ENCODE data around the gene AFAP1L2.

AFAP1L2 gene

DNA sequence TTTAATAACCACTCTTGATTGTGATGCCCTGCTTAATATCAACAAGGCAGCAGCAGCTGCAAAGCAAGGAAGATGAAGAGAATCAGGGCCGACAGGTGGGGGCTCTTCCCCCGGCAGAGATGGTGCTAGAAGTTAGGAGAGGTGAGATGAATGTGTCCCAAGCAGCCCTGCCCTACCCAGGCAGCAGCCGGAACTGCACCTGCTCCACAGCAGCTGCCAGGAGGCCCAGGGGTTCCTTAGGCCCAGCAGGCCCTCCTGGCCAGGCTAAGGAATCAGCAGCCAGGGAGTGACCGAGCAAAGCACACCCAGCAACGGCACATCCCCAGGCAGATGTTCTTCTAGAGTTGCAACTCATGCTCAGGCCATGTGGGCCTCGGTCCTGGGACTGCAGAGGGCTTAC lies 17.9 kb downstream of the AFAP1L2 start:
- H3K27ac ChIP-seq = no peak overlapping the region
- TF ChIP-seq, protein P1, sequence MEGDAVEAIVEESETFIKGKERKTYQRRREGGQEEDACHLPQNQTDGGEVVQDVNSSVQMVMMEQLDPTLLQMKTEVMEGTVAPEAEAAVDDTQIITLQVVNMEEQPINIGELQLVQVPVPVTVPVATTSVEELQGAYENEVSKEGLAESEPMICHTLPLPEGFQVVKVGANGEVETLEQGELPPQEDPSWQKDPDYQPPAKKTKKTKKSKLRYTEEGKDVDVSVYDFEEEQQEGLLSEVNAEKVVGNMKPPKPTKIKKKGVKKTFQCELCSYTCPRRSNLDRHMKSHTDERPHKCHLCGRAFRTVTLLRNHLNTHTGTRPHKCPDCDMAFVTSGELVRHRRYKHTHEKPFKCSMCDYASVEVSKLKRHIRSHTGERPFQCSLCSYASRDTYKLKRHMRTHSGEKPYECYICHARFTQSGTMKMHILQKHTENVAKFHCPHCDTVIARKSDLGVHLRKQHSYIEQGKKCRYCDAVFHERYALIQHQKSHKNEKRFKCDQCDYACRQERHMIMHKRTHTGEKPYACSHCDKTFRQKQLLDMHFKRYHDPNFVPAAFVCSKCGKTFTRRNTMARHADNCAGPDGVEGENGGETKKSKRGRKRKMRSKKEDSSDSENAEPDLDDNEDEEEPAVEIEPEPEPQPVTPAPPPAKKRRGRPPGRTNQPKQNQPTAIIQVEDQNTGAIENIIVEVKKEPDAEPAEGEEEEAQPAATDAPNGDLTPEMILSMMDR (conservative IDR thresholded peaks at IDR 0.05; ENCODE audit: low read depth) = no peak
- CTCF ChIA-PET = interaction anchor here (0.8 kb wide), 1 partner anchor 80 kb away, joined by 3 read pairs; no protein-coding TSS in a partner anchor
- POLR2A ChIA-PET (ENCODE audit: low non-redundant PET) = no interaction called here
- DNase-seq (ENCODE audit: low spot score) = no peak

DNA sequence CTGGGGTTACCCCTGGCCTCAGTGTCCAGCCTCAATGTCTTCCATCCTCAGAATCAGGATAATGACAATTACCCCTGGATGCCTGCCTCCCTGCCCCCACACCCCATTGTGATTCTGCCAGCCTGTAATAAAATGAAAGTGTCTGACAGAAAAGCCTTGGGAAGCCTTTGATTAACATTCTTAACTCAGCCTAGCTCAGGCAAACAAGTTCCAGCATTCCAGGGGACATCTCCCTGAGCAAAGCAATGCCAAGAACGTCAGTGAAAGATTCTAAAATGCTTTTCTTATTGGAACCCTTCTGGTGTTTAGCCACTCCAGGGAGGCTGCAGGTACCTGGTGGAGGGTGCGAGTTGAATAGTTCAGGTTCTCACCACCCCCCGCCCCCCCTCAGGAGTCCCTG lies 18.7 kb downstream of the AFAP1L2 start:
- no peak for DNase-seq (ENCODE audit: low spot score)
- no peak overlapping the region for H3K27ac ChIP-seq
- ChIA-PET POLR2A (ENCODE audit: low non-redundant PET) (no interaction called here), CTCF (interaction anchor here (0.8 kb wide), 1 partner anchor 14 kb away, joined by 4 read pairs; no protein-coding TSS in a partner anchor)
- TF ChIP-seq, protein P1 (conservative IDR thresholded peaks at IDR 0.05; ENCODE audit: low read depth) = no peak

DNA sequence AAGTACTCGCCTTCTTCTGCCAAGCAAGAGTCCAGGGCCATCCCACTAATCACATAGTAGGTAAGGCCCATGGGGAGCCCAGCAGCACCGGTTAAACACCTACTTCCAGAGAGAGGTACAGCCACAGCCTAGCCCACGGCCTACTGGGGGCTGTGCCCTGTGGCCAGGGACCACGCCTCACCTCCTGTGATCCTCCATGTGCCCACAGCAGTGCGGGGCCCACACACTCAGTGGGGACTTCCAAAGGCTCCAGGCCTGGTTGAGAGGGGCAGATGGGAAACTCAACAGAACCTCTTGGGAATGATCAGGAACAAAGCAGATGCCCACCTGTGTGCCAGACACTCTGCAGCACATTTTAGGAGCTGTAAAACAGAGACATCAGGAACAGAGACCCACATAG lies 19.7 kb downstream of the AFAP1L2 start:
- no peak for DNase-seq (ENCODE audit: low spot score)
- CTCF ChIA-PET = no interaction called here
- TF ChIP-seq, protein P1 (conservative IDR thresholded peaks at IDR 0.05; ENCODE audit: low read depth) = no peak
- no peak overlapping the region for H3K27ac ChIP-seq
- POLR2A ChIA-PET (ENCODE audit: low non-redundant PET) = no interaction called here

DNA sequence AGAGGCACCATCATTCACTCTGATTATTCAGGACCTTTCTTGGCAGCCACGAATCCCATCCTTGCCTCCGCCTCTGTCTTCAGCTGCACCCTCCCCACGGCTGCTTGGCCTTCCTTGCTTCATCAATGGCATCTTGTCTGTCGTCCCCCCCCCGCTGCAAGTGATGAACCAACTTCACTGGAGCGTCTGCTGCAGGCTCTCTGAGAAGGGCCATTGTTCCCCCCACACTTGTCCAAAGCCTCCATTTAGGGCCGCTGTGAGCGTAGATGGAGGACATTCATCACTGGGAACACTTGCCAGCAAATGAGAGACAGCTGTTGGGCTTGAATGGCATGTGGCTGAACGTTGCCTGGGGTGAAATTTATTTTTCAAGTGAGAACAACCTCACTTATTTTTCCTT lies 20.1 kb downstream of the AFAP1L2 start:
- ChIA-PET CTCF (interaction anchor here (0.6 kb wide), 1 partner anchor 1781 kb away, joined by 3 read pairs; no protein-coding TSS in a partner anchor), POLR2A (ENCODE audit: low non-redundant PET) (no interaction called here)
- no peak overlapping the region for H3K27ac ChIP-seq
- TF ChIP-seq, protein P1 (conservative IDR thresholded peaks at IDR 0.05; ENCODE audit: low read depth) = no peak
- DNase-seq (ENCODE audit: low spot score) = no peak

DNA sequence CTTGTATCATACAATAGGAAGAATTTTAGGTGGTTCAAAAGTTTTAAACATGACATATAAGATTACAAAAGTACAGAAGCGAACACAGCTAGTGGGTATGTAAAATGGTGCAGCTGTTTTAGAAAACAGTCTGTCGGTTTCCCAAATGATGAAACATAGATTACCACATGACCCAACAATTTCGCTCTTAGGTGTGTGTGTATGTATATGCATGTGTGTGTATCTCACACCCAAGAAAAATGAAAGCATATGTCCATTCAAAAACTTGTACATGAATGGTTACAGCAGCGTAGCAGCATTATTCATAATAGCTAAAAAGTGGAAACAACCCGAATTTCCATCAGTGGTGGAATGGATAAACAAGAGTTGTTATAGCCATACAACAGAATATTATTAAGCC lies 23.5 kb downstream of the AFAP1L2 start:
- CTCF ChIA-PET = no interaction called here
- no peak for DNase-seq (ENCODE audit: low spot score)
- TF ChIP-seq, protein P1 (conservative IDR thresholded peaks at IDR 0.05; ENCODE audit: low read depth) = no peak
- POLR2A ChIA-PET (ENCODE audit: low non-redundant PET) = no interaction called here
- no peak overlapping the region for H3K27ac ChIP-seq

DNA sequence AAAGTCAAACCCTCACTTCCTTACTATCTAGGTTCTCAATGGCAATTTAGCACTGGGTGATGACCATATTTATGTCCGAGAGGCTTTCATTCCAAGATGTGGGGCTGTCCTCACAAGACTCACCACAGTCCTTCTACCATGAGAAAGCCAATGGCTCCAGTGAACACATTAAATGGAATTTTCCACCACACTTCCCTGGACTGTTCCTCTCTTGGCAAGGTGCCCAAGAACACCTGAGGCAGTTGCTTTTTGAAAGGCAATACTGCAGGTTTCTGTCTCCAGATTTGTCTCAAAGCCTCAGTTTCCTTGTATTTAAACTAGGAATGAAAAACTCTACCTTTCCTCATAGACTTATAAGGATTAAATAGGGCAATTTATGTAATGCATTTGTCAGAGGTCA lies 24.2 kb downstream of the AFAP1L2 start:
- TF ChIP-seq, protein P1 (conservative IDR thresholded peaks at IDR 0.05; ENCODE audit: low read depth) = no peak
- CTCF ChIA-PET = no interaction called here
- POLR2A ChIA-PET (ENCODE audit: low non-redundant PET) = no interaction called here
- no peak for DNase-seq (ENCODE audit: low spot score)
- H3K27ac ChIP-seq = no peak overlapping the region

DNA sequence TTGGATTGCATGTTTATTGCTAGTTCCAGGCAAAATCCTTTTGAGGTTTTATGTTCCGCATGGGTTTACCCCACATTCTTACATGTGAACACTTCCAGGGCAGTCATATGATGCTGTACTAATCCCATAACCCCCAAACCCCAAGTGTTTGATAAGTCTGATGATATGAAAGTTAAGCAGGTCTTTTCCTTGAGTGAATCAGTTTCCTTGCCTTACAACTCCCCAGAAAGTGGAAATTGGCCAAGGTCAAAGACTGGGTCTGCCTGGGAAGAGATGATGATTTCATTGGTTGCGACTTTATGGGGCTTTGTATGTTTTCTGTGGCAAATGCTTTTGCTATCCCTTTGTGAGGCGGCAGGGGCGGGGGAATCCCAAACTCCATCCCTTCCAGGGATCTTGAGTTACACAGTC lies 24.7 kb downstream of the AFAP1L2 start:
- no peak for DNase-seq (ENCODE audit: low spot score)
- H3K27ac ChIP-seq = no peak overlapping the region
- ChIA-PET POLR2A (ENCODE audit: low non-redundant PET) (no interaction called here), CTCF (no interaction called here)
- TF ChIP-seq, protein P1 (conservative IDR thresholded peaks at IDR 0.05; ENCODE audit: low read depth) = no peak
